Motor neuron (in vitro differentiated cells): Measurements from ENCODE around the gene CLASP1. TPM values are rescaled to one million over a fixed set of nuclear protein-coding genes. Genes with fewer than 3 reads are reported as not detected.
A peak's percentile ranks its signal among the peaks of the same experiment; 100 is the strongest.

Source experiments
- ATAC-seq, 8 experiments: fragments of 200-7000 bp; cut with Tn5 transposase; replicated peaks in 6 of 8; 2 replicates each; pipeline ENCODE4 v1.8.0; 2021; ENCODE audit warnings: mild to moderate bottlenecking in 8 of 8, moderate library complexity in 8 of 8
- H3K27ac ChIP-seq, 2 donors: fragments of 250-450 bp; sonication (Bioruptor Pico); 2 replicates each; pipeline ENCODE4 v1.9.0; 2021; ENCODE audit warnings: antibody characterized with exemption in 2 of 2, mild to moderate bottlenecking in 2 of 2, moderate library complexity in 1 of 2
- H3K4me1 ChIP-seq, 2 donors: fragments of 250-450 bp; sonication (Bioruptor Pico); replicated peaks in 1 of 2; 2 replicates each; pipeline ENCODE4 v1.6.1; 2021; ENCODE audit warnings: antibody characterized with exemption in 2 of 2, mild to moderate bottlenecking in 2 of 2, moderate library complexity in 1 of 2
- H3K4me3 ChIP-seq, 5 donors: fragments of 250-450 bp; sonication (Bioruptor Pico); 2 replicates each; pipeline ENCODE4 v1.9.0; 2021; ENCODE audit warnings: antibody characterized with exemption in 5 of 5, mild to moderate bottlenecking in 5 of 5, moderate library complexity in 4 of 5
- WGBS, 10 experiments: fragments of 450-650 bp; shearing (Covaris generic); methylation state at CpG; one replicate each; pipeline ENCODE4 v1.0.0; 2022; 5-methylcytosine and 5-hydroxymethylcytosine counted together
- in situ Hi-C, 9 experiments: fragments of 400-800 bp; cut with MboI; loops; one replicate each; pipeline ENCODE4 v1.15.0; 2021; ENCODE audit warnings: low sequenced_read_pairs in 9 of 9, low pct_unique_long_range_greater_than_20kb in 2 of 9; ENCODE audit not compliant: unreplicated experiment in 9 of 9
- total RNA-seq, 8 experiments: library from RNA; unstranded; fragments of 300-600 nt; gene quantifications; 2 replicates each; pipeline versions ENCODE4 v1.2.3 to v1.2.4, GENCODE V29; 2022

Gene CLASP1
- total RNA-seq, 8 experiments from 2014 or later: 36.3 to 66.7 (median 54.6) TPM

GRCh38 chr2:121363632-121364420 lies 285.4 kb downstream of the CLASP1 start:
- ATAC-seq: peak in 3 of 8 experiments; percentile 38 to 96 (median 91)
- WGBS, 10 experiments: 0 to 100% (median 93%) methylated on average over 1 to 5 of the region's 5 CpGs
- Histone ChIP-seq H3K4me1 (no peaks in the 10 kb centered on the region), H3K27ac (no peak overlapping the region), H3K4me3 (no peak overlapping the region)
- in situ Hi-C loops: loop anchor here in 1 of 9 experiments (25.0 kb wide), 1 partner anchor 252 kb away; no protein-coding TSS in a partner anchor

GRCh38 chr2:121362774-121363173 lies 286.5 kb downstream of the CLASP1 start:
- Histone ChIP-seq H3K4me3 (no peak overlapping the region), H3K27ac (no peak overlapping the region), H3K4me1 (no peaks in the 10 kb centered on the region)
- ATAC-seq: no peak
- WGBS, 10 experiments: 33 to 100% (median 93%) methylated on average over 1 to 3 of the region's 4 CpGs; no CpG with 5 or more reads in 4 of the 10 experiments
- in situ Hi-C loops: loop anchor here in 1 of 9 experiments (25.0 kb wide), 1 partner anchor 250 kb away; no protein-coding TSS in a partner anchor

GRCh38 chr2:121362226-121362625 lies 287.0 kb downstream of the CLASP1 start:
- H3K4me3 ChIP-seq: no peak overlapping the region
- no peaks in the 10 kb centered on the region for H3K4me1 ChIP-seq
- H3K27ac ChIP-seq: no peak overlapping the region
- no peak for ATAC-seq
- 75 to 100% (median 100%) methylated on average over 1 of the region's 1 CpG; no CpG with 5 or more reads in 7 of the 10 experiments for WGBS, 10 experiments
- in situ Hi-C loops: loop anchor here in 1 of 9 experiments (25.0 kb wide), 1 partner anchor 250 kb away; no protein-coding TSS in a partner anchor

DNA sequence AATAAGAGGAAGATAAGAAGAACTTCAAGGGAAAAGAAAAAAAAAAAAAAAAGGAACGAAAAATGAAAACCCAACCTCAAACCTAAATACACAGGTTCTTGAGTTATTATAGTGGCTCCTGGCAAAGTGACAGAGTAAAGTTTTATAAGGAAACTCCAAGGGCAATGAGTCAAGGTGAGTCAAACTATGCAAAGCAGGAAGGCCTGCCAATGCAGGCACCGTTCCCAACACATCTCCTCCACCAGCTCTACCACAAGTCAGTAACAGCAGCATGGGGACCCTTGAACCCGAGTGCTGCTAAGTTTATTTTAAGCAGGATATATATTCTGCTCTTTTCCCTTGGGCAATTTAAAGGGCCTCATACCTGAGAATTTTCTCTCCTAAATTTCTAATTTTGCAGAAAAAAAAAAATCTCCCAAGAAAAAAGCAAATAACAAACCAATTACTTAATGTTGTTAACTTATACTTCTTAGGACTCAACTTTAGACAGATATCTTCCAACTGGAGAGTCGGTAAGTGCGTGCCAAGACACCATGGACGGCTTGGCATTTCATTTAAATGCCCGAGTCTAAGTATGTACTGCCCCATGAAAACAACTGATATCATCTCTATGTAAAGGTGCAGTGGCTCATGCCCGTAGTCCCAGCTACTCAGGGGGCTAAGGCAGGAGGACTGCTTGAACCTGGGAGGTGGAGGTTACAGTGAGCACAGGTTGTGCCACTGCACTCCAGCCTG lies 288.5 kb downstream of the CLASP1 start:
- H3K27ac ChIP-seq: no peak overlapping the region
- no peak for ATAC-seq
- 66 to 100% (median 85%) methylated on average over 1 to 8 of the region's 8 CpGs for WGBS, 10 experiments
- no peak overlapping the region for H3K4me3 ChIP-seq
- in situ Hi-C loops: loop anchor here in 1 of 9 experiments (25.0 kb wide), 1 partner anchor 248 kb away; no protein-coding TSS in a partner anchor
- no peaks in the 10 kb centered on the region for H3K4me1 ChIP-seq

DNA sequence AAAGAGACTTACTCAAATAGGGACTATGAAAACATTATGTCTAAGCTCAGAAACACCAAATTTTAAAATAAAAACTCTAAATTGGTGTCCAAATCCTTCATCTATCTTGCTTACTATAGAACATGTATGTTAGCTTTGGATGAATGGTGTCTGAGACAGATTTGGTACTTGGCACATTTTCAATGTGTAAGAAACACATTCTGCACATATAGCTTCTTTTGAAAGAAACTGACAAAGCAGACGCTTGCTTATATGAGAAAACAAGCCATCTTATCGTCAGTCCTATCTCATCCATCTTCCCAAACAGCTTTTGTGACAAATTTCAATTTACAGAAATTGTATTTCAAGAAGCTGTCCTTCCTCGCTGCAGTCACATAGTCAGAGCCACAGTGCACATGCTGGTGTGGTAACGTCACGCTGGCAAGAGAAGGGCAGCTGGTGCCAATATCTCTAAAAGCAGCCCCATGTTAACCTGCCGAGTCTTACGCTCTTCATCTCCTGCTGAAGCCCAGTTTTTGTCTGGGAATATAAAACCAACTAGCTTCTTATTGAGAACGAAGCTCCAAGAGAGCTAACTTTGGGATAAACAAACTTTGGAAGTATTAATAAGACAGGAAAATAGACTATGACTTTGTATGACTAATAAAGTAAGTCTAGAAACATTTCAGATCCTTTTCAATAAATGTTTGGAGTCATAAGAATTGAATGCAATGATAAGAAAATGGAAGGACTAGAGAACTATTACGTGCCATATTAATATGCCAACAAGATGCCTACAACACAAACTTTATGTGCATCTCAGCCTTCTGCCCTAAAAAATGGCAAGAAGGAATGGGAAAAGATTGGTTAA lies 289.3 kb downstream of the CLASP1 start:
- in situ Hi-C loops: loop anchor here in 2 of 9 experiments (10.0 to 25.0 kb wide), 2 partner anchors 248 to 265 kb away; no protein-coding TSS in a partner anchor
- no peak for ATAC-seq
- 84 to 99% (median 91%) methylated on average over 1 to 8 of the region's 9 CpGs for WGBS, 10 experiments
- Histone ChIP-seq H3K4me3 (no peak overlapping the region), H3K27ac (no peak overlapping the region), H3K4me1 (no peaks in the 10 kb centered on the region)

- 89 to 100% (median 96%) methylated on average over 1 of the region's 1 CpG; no CpG with 5 or more reads in 6 of the 10 experiments for WGBS, 10 experiments
- Histone ChIP-seq H3K27ac (no peak overlapping the region), H3K4me3 (no peak overlapping the region), H3K4me1 (no peaks in the 10 kb centered on the region)
- in situ Hi-C loops: loop anchor here in 2 of 9 experiments (10.0 to 25.0 kb wide), 2 partner anchors 247 to 264 kb away; no protein-coding TSS in a partner anchor
- no peak for ATAC-seq
Observed at GRCh38 chr2:121359170-121359569, 290.1 kb downstream of the CLASP1 start.

GRCh38 chr2:121358291-121358690 lies 291.0 kb downstream of the CLASP1 start:
- no peak overlapping the region for H3K27ac ChIP-seq
- in situ Hi-C loops: loop anchor here in 2 of 9 experiments (10.0 to 25.0 kb wide), 2 partner anchors 246 to 263 kb away; no protein-coding TSS in a partner anchor
- no peaks in the 10 kb centered on the region for H3K4me1 ChIP-seq
- 100% methylated on average over 1 to 2 of the region's 2 CpGs; no CpG with 5 or more reads in 2 of the 10 experiments for WGBS, 10 experiments
- ATAC-seq: no peak
- H3K4me3 ChIP-seq: no peak overlapping the region

DNA sequence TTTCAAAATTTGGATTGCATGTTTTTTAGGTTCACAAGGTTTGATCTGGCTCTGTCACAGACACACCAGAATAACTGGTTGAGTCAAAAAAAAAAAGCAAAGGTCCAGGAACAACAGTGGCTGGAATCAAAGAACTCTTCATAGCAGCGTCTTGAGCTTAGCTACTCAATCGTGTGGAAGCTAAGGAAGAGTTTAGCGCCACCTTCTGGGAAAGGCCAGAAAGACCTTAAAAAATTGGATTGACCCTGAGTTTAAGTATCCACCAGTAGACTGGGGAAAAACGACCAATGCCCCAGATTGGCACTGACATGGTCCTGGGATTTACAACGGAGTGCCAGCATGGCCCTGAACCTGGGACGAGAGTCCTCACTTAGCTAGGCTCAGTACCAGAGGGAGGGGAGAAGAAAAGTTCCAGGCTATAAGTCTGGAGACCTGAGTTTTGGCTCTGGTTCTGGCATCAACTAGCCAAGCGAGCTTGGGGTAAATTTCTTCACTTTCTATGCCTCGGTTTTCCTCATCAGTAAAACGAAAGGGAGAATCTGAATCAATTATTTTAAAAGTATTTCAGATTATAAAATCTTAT lies 293.1 kb downstream of the CLASP1 start:
- Histone ChIP-seq H3K4me3 (no peak overlapping the region), H3K4me1 (no peaks in the 10 kb centered on the region), H3K27ac (no peak overlapping the region)
- in situ Hi-C loops: loop anchor here in 2 of 9 experiments (10.0 to 25.0 kb wide), 2 partner anchors 244 to 261 kb away; no protein-coding TSS in a partner anchor
- 0 to 60% (median 30%) methylated on average over 1 to 9 of the region's 9 CpGs; no CpG with 5 or more reads in 2 of the 10 experiments for WGBS, 10 experiments
- ATAC-seq: peak; percentile 56 to 89 (median 76)

GRCh38 chr2:121355488-121355887 lies 293.8 kb downstream of the CLASP1 start:
- H3K27ac ChIP-seq: no peak overlapping the region
- no peaks in the 10 kb centered on the region for H3K4me1 ChIP-seq
- 20 to 100% (median 39%) methylated on average over 1 of the region's 1 CpG; no CpG with 5 or more reads in 4 of the 10 experiments for WGBS, 10 experiments
- ATAC-seq: no peak
- in situ Hi-C loops: loop anchor here in 2 of 9 experiments (10.0 to 25.0 kb wide), 2 partner anchors 243 to 261 kb away; no protein-coding TSS in a partner anchor
- H3K4me3 ChIP-seq: no peak overlapping the region

GRCh38 chr2:121351521-121352318 lies 297.5 kb downstream of the CLASP1 start:
- 73 to 100% (median 92%) methylated on average over 1 to 10 of the region's 17 CpGs; no CpG with 5 or more reads in 3 of the 10 experiments for WGBS, 10 experiments
- Histone ChIP-seq H3K4me1 (no peaks in the 10 kb centered on the region), H3K4me3 (no peak overlapping the region), H3K27ac (peak overlapping the region in 1 of 2 donors; percentile 30)
- in situ Hi-C loops: loop anchor here in 2 of 9 experiments (10.0 to 25.0 kb wide), 2 partner anchors 239 to 257 kb away; no protein-coding TSS in a partner anchor
- ATAC-seq: no peak

DNA sequence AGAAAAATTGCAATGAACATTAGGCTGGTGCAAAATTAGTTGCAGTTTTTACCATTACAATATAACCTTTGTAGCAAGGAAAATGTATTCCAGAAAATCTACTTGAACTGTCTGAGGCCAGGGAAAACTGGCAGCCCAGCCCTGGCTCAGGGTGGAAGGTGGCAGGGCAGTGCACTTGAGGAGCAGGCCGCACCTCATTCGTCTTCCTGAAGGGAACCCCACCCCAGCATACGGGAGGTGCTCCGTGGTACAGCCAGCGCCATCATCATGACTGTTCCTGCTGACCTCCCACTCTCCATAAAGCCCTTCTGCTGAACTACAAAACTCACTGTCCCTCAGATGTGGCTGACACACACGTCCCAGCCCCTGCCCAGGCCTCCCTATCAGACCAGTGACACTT lies 298.4 kb downstream of the CLASP1 start:
- peak in 2 of 8 experiments; percentile 25 to 62 for ATAC-seq
- WGBS, 10 experiments: 51 to 93% methylated on average over 3 to 4 of the region's 6 CpGs; no CpG with 5 or more reads in 8 of the 10 experiments
- Histone ChIP-seq H3K4me3 (no peak overlapping the region), H3K27ac (no peak overlapping the region), H3K4me1 (no peaks in the 10 kb centered on the region)
- in situ Hi-C loops: loop anchor here in 2 of 9 experiments (10.0 to 25.0 kb wide), 2 partner anchors 239 to 256 kb away; no protein-coding TSS in a partner anchor
